A673 (cell line): ENCODE data around the gene RABGGTA. TPM values are rescaled to one million over a fixed set of nuclear protein-coding genes. Genes with fewer than 3 reads are reported as not detected.
"Not testable (repeated sequence)": the region's sequence is repeated elsewhere in the genome, so short reads cannot be mapped to it uniquely, and the experiment has no call there.

ENCODE experiments used
- BruUV-seq: library from RNA; stranded (reverse); fragments of 400-500 nt; replicated peaks from 2 replicates; lab custom pipeline; 2021; lab: Mats Ljungman, UMichigan
- CTCF ChIA-PET: fragments of 300-600 bp; sonication (Branson Sonifier 250); formaldehyde crosslinking; loops from one replicate; lab custom pipeline; 2022; ENCODE audit warnings: antibody characterized with exemption; lab: Charles Lee
- POLR2A ChIA-PET: fragments of 300-600 bp; sonication (Branson Sonifier 250); formaldehyde crosslinking; loops from one replicate; lab custom pipeline; 2022; ENCODE audit warnings: antibody characterized with exemption; ENCODE audit not compliant: low non-redundant PET; lab: Charles Lee
- DNase-seq: peaks from one replicate; pipeline ENCODE4 v3.0.0-alpha.2; 2015; ENCODE audit warnings: low spot score
- H3K27ac ChIP-seq: fragments of 200-600 bp; sonication (generic); 2 replicates; pipeline ENCODE4 v1.5.1; 2016; ENCODE audit warnings: mixed run types, low read depth, mild to moderate bottlenecking, mixed read lengths, antibody characterized with exemption, low read length; ENCODE audit not compliant: poor library complexity, severe bottlenecking
- H3K27me3 ChIP-seq: fragments of 200-600 bp; sonication (generic); replicated peaks from 2 replicates; pipeline ENCODE4 v1.6.1; 2017; ENCODE audit warnings: mixed run types, low read depth, mild to moderate bottlenecking, mixed read lengths, antibody characterized with exemption, low read length; ENCODE audit not compliant: insufficient read depth, poor library complexity
- H3K36me3 ChIP-seq: fragments of 200-600 bp; sonication (generic); 2 replicates; pipeline ENCODE4 v1.6.1; 2016; ENCODE audit warnings: mixed run types, mild to moderate bottlenecking, mixed read lengths, antibody characterized with exemption, low read length; ENCODE audit not compliant: insufficient read depth, poor library complexity, severe bottlenecking
- H3K4me1 ChIP-seq: fragments of 200-600 bp; sonication (generic); 2 replicates; pipeline ENCODE4 v1.6.1; 2017; ENCODE audit warnings: mixed run types, mild to moderate bottlenecking, mixed read lengths, antibody characterized with exemption, low read length; ENCODE audit not compliant: insufficient read depth, poor library complexity, severe bottlenecking
- H3K4me3 ChIP-seq: fragments of 200-600 bp; sonication (generic); 2 replicates; pipeline ENCODE4 v1.5.1; 2016; ENCODE audit warnings: low read depth, mixed run types, mild to moderate bottlenecking, mixed read lengths, low read length; ENCODE audit not compliant: poor library complexity, severe bottlenecking
- H3K9me3 ChIP-seq: fragments of 200-600 bp; sonication (generic); 2 replicates; pipeline ENCODE4 v1.6.1; 2016; ENCODE audit warnings: mixed run types, low read depth, mild to moderate bottlenecking, mixed read lengths, antibody characterized with exemption, low read length; ENCODE audit not compliant: poor library complexity, severe bottlenecking
- EZH2 ChIP-seq: fragments of 200-600 bp; sonication (generic); IDR thresholded peaks from 2 replicates; pipeline ENCODE4 v1.6.1; 2017; ENCODE audit warnings: borderline replicate concordance, low read depth, mild to moderate bottlenecking, mixed read lengths, antibody characterized with exemption, low read length; ENCODE audit not compliant: poor library complexity, severe bottlenecking
- intact Hi-C: fragments of 100-400 bp; cut with micrococcal nuclease; formaldehyde crosslinking; loops from one replicate; pipeline ENCODE4 v1.10.0; 2022; ENCODE audit not compliant: unreplicated experiment
- total RNA-seq: library from RNA; stranded (reverse); gene quantifications from 2 replicates; pipeline ENCODE4 v1.2.3, GENCODE V29; 2021
- TF ChIP-seq, protein P1 (sequence below): fragments of 300-800, 200-600 bp; sonication (generic); conservative IDR thresholded peaks from 2 replicates; pipeline ENCODE4 v1.5.1; 2017; ENCODE audit warnings: low read depth, mild to moderate bottlenecking, antibody characterized with exemption, low read length, moderate library complexity, mixed read lengths

The RABGGTA gene
- total RNA-seq, 1 experiment from 2014 or later: 22.2 TPM

- BruUV-seq: no TSS peak
- no peak for DNase-seq
- H3K27me3 ChIP-seq: no peaks in the 10 kb centered on the region
- H3K36me3 ChIP-seq: peaks cover 7% of the 10 kb centered on the region
- no peak overlapping the region for H3K4me3 ChIP-seq
- peaks cover 3% of the 10 kb centered on the region for H3K4me1 ChIP-seq
- POLR2A ChIA-PET: interaction anchor here (0.7 kb wide), 1 partner anchor 14 kb away, joined by 14 read pairs; no protein-coding TSS in a partner anchor
- no peak overlapping the region for H3K27ac ChIP-seq
- TF ChIP-seq EZH2: no peak
- TF ChIP-seq, protein P1, sequence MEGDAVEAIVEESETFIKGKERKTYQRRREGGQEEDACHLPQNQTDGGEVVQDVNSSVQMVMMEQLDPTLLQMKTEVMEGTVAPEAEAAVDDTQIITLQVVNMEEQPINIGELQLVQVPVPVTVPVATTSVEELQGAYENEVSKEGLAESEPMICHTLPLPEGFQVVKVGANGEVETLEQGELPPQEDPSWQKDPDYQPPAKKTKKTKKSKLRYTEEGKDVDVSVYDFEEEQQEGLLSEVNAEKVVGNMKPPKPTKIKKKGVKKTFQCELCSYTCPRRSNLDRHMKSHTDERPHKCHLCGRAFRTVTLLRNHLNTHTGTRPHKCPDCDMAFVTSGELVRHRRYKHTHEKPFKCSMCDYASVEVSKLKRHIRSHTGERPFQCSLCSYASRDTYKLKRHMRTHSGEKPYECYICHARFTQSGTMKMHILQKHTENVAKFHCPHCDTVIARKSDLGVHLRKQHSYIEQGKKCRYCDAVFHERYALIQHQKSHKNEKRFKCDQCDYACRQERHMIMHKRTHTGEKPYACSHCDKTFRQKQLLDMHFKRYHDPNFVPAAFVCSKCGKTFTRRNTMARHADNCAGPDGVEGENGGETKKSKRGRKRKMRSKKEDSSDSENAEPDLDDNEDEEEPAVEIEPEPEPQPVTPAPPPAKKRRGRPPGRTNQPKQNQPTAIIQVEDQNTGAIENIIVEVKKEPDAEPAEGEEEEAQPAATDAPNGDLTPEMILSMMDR: no peak
- CTCF ChIA-PET: interaction anchor here (0.7 kb wide), 1 partner anchor 212 kb away, joined by 28 read pairs; no protein-coding TSS in a partner anchor
- H3K9me3 ChIP-seq: no peaks in the 10 kb centered on the region
- intact Hi-C loops: no loop called here
Measured at GRCh38 chr14:24219521-24219920, 51.9 kb downstream of the RABGGTA start.

- ChIA-PET POLR2A (interaction anchor here (0.7 kb wide), 1 partner anchor 14 kb away, joined by 14 read pairs; no protein-coding TSS in a partner anchor), CTCF (interaction anchor here (0.7 kb wide), 1 partner anchor 212 kb away, joined by 28 read pairs; no protein-coding TSS in a partner anchor)
- H3K4me3 ChIP-seq: no peak overlapping the region
- no peaks in the 10 kb centered on the region for H3K9me3 ChIP-seq
- H3K4me1 ChIP-seq: peaks cover 3% of the 10 kb centered on the region
- no peak for TF ChIP-seq EZH2
- TF ChIP-seq, protein P1: no peak
- intact Hi-C loops: no loop called here
- no TSS peak for BruUV-seq
- no peaks in the 10 kb centered on the region for H3K27me3 ChIP-seq
- peaks cover 7% of the 10 kb centered on the region for H3K36me3 ChIP-seq
- no peak overlapping the region for H3K27ac ChIP-seq
- DNase-seq: no peak
Measured at GRCh38 chr14:24219080-24219479, 52.3 kb downstream of the RABGGTA start.

- intact Hi-C loops, POLR2A ChIA-PET, H3K27me3 ChIP-seq, BruUV-seq, CTCF ChIA-PET, DNase-seq, H3K4me1 ChIP-seq, H3K4me3 ChIP-seq, H3K36me3 ChIP-seq, H3K9me3 ChIP-seq: not testable (repeated sequence)
- H3K27ac ChIP-seq: peak overlapping the region; percentile 40
Measured at GRCh38 chr14:24216876-24217275, 54.5 kb downstream of the RABGGTA start.

- Histone ChIP-seq H3K36me3 (peaks cover 10% of the 10 kb centered on the region), H3K4me1 (peaks cover 9% of the 10 kb centered on the region), H3K4me3 (peak overlapping the region; percentile 93), H3K27me3 (no peaks in the 10 kb centered on the region), H3K27ac (peak overlapping the region; percentile 40), H3K9me3 (no peaks in the 10 kb centered on the region)
- ChIA-PET CTCF (interaction anchor here (1.0 to 1.2 kb wide), 2 partner anchors 81 to 92 kb away, joined by 4 to 6 read pairs; partner anchors contain the start of gene CIDEB), POLR2A (no interaction called here)
- no TSS peak for BruUV-seq
- intact Hi-C loops: no loop called here
- TF ChIP-seq, protein P1: no peak
- no peak for TF ChIP-seq EZH2
- no peak for DNase-seq
Measured at GRCh38 chr14:24216345-24216699, 55.1 kb downstream of the RABGGTA start.
